ENCODE measurements around the gene CNTLN.
"Not testable (repeated sequence)": the region's sequence is repeated elsewhere in the genome, so short reads cannot be mapped to it uniquely, and the experiment has no call there.

The CNTLN gene

GRCh38 chr9:17293685-17294084, 158.8 kb downstream of the CNTLN start:
- DNase-seq (ENCODE audit: low read depth in 2 of 2): no peak

- no peak for DNase-seq (ENCODE audit: low read depth in 2 of 2)
These were observed 160.2 kb downstream of the CNTLN start for GRCh38 chr9:17294822-17295624.

DNA sequence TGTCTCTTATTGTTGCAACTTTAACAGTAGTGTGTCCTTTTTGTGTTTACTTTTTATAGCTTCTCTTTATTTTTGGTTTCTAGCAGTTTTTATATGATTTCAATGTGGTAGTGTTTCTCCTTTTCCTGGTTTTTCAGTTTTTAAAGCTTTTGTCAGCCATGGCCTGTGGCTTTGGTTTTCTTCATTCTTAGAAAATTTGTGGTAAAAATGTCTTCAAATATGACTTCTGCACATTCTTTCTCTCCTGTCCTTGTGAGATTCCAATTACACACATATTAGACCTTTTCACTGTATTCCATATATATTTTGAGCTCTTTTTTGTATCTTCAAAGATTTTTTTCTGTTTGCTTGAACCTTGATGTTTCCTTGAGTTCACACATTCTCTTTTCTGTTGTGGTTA, 180.5 kb downstream of the CNTLN start:
- DNase-seq (ENCODE audit: low read depth in 2 of 2): peak in 1 of 2 experiments; percentile 18

DNA sequence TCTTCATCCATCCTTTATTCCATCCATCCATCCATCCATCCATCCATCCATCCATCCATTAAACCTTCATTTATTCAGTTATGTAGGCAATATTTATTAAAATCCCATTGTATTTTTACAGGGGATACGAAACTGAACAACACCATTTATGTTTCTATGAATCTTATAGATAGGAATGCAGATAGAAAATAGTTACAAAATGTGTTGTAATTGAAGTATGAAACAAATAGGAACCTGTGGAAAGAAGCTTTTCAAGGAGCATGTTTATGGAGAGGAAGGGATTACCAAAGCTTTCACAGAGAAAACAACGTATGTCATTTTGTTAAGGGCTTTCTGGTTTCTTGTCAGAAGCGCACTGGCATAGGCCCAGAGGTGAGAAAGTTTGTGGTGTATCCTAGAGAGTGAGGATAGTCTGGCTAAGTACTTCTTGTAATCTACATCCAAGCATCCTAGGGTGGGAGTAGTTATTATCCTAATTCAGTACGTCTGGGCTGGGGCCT, 184.0 kb downstream of the CNTLN start:
- DNase-seq (ENCODE audit: low read depth in 2 of 2): no peak

DNA sequence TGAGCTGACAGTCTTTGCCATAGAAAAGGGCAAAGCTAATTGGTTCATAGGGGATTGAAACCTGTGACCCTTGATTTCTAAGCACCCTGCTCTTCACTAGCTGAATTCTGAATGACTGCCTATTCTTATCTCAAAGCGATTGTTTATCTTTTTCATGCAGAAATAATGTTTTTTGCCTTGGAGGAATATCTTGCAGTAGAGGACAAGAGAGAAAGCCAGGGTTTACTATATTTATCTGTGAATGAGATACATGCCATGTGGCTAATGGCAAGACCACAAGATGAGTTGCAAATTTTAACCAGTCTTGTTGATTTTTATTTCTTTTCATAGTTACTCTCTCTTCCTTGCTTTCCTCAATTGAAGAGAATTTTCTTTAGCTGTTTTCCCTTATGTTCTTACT, 185.0 kb downstream of the CNTLN start:
- DNase-seq (ENCODE audit: low read depth in 2 of 2): no peak

GRCh38 chr9:17322882-17323864, 188.3 kb downstream of the CNTLN start:
- no peak for DNase-seq (ENCODE audit: low read depth in 2 of 2)

DNA sequence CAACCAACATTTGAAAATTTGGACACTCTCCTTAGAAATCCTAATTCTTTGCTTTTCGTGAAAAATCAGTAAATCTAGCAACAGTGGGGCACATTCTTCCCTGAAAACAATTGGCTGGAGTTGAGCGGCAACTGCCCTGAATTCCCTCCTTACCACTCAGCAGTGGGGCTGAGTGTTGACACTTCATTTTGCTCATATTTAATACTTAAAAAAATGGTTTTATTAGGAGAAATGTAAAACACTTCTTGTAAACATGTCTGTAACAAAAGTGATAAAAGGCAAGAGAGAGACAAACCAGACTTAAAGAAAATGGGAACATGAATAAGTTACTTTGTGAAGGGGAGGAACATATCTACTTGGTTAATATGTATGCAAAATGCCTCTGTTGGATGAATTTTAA, 193.5 kb downstream of the CNTLN start:
- no peak for DNase-seq (ENCODE audit: low read depth in 2 of 2)

DNA sequence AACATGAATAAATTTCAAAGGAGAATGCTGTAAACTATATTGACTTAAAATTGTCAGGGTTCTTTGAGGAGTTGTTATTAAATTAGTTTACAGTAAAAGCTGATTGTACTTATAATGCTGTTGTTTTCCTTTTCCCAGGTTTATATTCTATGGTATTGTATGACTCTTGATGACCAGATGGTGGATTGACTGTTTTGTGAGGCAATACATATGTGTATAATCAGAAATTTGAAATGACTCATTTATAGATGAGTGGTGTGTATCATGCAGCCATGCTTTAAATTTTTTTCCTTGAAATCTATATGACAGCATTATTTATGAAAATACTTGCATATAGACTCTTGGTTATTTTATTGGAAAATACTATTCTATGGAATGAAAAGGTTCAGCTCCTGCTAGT, 195.3 kb downstream of the CNTLN start:
- DNase-seq (ENCODE audit: low read depth in 2 of 2): peak in 1 of 2 experiments; percentile 3

DNA sequence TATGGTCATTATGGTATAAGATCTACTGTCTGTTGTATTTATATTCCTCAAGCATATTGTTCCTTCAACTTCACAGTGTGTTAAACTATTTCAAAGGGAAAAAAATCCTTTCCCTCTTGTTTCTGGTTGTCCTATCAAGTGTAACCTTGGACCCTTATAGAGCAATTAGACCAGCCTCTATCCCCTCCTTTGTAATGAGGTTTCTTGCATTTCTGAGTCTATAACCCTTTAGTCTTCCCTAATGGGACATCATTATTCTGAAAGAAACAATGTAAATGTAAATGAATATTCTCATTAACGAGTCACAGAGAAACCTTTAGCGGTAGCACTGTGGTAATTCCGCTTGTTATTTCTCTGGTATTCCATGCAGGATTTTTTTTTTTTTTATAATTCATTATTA, 197.3 kb downstream of the CNTLN start:
- DNase-seq (ENCODE audit: low read depth in 2 of 2): no peak

DNA sequence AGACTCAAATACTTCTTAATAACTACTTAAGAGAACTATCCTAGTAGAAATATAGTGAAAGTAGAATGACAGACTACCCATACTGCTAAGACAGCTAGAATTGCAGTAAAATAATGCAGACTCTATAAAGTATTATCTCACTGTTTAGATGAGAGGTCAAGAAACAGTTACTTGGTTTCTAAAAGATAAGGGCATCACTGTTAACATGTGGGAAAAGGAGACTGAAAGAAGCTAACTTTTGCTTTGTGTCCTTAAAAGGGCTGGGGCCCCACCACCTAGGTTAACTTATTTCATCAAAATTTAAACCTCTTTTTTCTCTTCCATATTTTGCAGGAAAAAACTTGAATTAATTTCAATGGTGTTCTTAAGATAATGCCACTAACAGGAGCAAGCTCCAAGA, 204.3 kb downstream of the CNTLN start:
- DNase-seq (ENCODE audit: low read depth in 2 of 2): no peak

DNA sequence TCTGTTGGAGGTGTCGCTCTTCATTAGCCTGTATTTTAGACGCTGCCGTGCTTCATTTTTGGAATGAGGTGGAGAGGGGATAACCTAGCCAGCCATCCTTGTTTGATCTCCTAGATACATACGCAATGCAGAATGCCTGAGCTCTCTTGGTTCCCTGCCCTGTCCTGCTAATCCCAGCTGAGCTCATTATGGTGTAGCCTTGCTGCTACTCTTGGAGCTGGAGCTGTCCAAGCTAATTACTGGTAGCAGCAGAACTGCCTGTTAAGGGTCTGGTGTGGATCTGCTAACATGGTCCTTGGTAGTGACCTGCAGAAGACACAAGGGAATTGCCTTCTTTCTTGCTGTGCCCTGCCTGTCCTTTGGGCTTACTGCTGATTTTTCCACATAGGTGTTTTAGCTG, 207.9 kb downstream of the CNTLN start:
- no peak for DNase-seq (ENCODE audit: low read depth in 2 of 2)

DNA sequence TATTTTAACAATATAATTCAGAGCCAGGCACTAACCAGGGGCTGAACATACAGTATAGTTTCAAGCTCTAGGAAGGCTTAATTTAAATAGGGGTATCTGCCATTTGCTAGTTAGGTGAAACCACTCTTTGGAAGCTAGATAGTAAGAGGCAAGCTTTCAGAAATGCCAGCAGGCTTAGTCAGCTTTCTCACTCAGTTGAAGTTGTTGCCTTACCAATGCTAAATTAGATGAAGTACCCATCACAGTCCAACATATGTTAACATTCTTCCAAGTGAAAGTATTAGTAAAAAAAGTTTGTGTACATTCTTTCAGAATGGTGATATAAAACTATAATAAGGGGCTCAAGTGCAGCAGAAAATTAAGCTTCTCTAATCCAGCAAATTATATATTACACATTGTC, 215.0 kb downstream of the CNTLN start:
- DNase-seq (ENCODE audit: low read depth in 2 of 2): peak; percentile 27 to 35

DNA sequence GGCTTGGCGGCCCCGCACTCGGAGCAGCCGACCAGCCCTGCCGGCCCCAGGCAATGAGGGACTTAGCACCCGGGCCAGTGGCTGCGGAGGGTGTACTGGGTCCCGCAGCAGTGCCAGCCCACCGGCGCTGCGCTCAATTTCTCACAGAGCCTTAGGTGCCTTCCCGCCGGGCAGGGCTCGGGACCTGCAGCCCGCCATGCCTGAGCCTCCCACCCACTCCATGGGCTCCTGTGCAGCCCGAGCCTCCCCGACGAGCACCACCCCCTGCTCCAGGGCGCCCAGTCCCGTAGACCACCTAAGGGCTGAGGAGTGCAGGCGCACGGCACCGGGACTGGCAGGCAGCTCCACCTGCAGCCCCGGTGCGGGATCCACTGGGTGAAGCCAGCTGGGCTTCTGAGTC, 219.2 kb downstream of the CNTLN start:
- not testable (repeated sequence) for DNase-seq (ENCODE audit: low read depth in 2 of 2)

DNA sequence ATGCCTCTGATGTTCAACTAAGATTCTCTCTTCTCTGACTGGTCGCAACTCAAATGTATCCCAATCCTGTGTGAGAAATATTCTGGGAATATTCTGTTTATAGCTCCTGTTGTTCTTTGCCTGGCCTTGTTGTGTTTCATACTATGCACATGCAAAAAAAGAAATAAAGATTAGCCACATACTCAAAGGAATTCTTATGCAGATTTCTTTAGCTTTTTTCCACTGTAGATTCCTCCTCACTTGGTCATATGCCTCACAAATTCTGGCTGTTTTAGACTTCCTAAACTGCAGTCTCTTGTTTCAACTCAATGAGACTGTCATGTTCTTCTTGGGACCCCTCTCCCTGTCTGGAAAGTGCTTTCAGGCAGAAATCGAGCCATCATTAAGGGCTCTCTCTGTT, 226.5 kb downstream of the CNTLN start:
- no peak for DNase-seq (ENCODE audit: low read depth in 2 of 2)

GRCh38 chr9:17367035-17367434, 232.2 kb downstream of the CNTLN start:
- no peak for DNase-seq (ENCODE audit: low read depth in 2 of 2)

- no peak for DNase-seq (ENCODE audit: low read depth in 2 of 2)
These were observed 245.5 kb downstream of the CNTLN start for GRCh38 chr9:17380126-17380861.

- DNase-seq (ENCODE audit: low read depth in 2 of 2): no peak
These were observed 252.7 kb downstream of the CNTLN start for GRCh38 chr9:17387565-17387964.

GRCh38 chr9:17389026-17389425, 254.2 kb downstream of the CNTLN start:
- no peak for DNase-seq (ENCODE audit: low read depth in 2 of 2)

GRCh38 chr9:17394881-17395510, 260.2 kb downstream of the CNTLN start:
- no peak for DNase-seq (ENCODE audit: low read depth in 2 of 2)

GRCh38 chr9:17397166-17397728, 262.4 kb downstream of the CNTLN start:
- not testable (repeated sequence) for DNase-seq (ENCODE audit: low read depth in 2 of 2)

- DNase-seq (ENCODE audit: low read depth in 2 of 2): no peak
These were observed 263.5 kb downstream of the CNTLN start for GRCh38 chr9:17398350-17398749.
